HT-29 (cell line): ENCODE data around the gene SPON2. TPM values are rescaled to one million over a fixed set of nuclear protein-coding genes. Genes with fewer than 3 reads are reported as not detected.
A peak's percentile ranks its signal among the peaks of the same experiment; 100 is the strongest.

ENCODE experiments used
- DNase-seq: peaks from one replicate; pipeline ENCODE4 v3.0.0-alpha.2; 2015; ENCODE audit warnings: low spot score
- total RNA-seq: library from RNA; depleted of rRNA; stranded (reverse); fragments of >200 nt; shearing (Covaris generic); gene quantifications from 2 replicates; pipeline ENCODE4 v1.2.3, GENCODE V29; 2014

The SPON2 gene
- total RNA-seq, 1 experiment from 2014 or later = 2.9 TPM

GRCh38 chr4:1172971-1173757, 781 bp upstream of the SPON2 start:
- no peak for DNase-seq

GRCh38 chr4:1171311-1172227, 814 bp downstream of the SPON2 start:
- no peak for DNase-seq

- DNase-seq = no peak
These were observed 1.4 kb downstream of the SPON2 start for GRCh38 chr4:1170976-1171310.

GRCh38 chr4:1170156-1170975, 2.0 kb downstream of the SPON2 start:
- DNase-seq = no peak

- no peak for DNase-seq
These were observed 2.7 kb downstream of the SPON2 start for GRCh38 chr4:1169691-1170096.

GRCh38 chr4:1169171-1169671, 3.2 kb downstream of the SPON2 start:
- no peak for DNase-seq

GRCh38 chr4:1168191-1169101, 3.9 kb downstream of the SPON2 start:
- no peak for DNase-seq

- DNase-seq = peak; percentile 83
These were observed 5.0 kb downstream of the SPON2 start for GRCh38 chr4:1167244-1167949.

GRCh38 chr4:1166509-1167243, 5.7 kb downstream of the SPON2 start:
- DNase-seq = no peak

DNA sequence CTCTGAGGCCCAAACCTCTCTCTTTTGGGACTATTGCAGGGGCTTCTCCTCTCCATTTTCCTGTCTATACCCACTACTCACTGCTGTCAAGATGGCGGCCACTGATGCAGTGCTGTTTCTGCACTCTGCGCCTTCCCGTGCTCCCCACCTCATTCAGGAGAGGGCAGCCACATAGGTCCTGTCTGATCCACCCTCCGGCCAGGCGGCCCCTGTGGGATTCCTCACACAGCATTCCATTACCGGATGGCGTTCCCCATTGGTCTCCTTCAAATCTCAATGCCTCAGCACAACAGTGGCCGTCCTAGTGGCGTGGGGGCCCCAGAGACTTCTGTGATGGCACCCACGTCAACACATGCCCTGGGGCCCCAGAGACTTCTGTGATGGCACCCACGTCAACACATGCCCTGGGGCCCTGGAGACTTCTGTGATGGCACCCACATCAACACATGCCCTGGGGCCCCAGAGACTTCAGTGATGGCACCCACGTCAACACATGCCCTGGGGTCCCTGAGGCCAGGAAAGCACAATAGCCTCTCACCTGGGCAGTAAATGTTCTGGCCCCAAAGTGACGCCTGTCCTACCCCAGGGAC, 7.3 kb downstream of the SPON2 start:
- DNase-seq = no peak

DNA sequence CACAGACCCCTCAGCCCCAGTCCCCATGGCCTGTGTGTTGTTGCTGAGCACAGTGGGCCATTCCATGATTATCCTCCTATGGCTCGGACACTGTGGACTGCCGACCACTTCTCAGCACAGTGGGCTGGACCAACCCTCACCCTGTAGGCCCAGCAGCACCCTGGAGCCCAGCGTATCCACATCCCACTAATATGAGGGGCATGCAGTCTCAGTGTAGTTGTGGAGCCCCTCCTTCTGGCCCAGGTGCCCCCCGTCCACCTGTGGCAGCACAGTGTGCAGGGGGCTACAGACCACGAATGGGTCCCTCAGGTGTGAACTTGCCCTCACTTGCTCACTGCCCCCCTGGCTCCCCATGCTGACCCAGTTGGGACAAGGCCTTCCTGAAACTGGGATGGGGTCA, 7.9 kb downstream of the SPON2 start:
- no peak for DNase-seq

GRCh38 chr4:1164040-1164439, 8.3 kb downstream of the SPON2 start:
- no peak for DNase-seq

GRCh38 chr4:1160351-1160750, 12.0 kb downstream of the SPON2 start:
- DNase-seq = no peak

- no peak for DNase-seq
These were observed 16.3 kb downstream of the SPON2 start for GRCh38 chr4:1156069-1156468.

DNA sequence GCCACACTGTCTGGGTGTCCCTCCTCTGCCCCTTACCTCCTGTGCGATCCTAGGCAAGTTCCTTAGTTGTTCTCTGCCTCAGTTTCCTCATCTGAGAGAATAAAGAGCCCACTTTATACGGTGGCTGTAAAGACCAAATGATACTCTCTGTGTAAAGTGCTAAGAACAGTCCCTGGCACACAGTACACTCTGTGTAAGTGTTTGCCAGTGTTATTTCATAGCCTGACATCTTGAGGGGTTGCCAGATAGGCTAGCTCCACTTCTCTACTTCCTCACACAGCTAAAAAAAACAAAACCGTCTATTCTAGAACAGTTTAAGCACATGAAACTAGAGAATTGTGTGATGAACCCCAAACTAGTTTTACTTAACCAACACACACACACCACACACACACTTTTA, 17.1 kb downstream of the SPON2 start:
- DNase-seq = no peak

GRCh38 chr4:1154523-1155182, 17.7 kb downstream of the SPON2 start:
- DNase-seq = peak; percentile 70

DNA sequence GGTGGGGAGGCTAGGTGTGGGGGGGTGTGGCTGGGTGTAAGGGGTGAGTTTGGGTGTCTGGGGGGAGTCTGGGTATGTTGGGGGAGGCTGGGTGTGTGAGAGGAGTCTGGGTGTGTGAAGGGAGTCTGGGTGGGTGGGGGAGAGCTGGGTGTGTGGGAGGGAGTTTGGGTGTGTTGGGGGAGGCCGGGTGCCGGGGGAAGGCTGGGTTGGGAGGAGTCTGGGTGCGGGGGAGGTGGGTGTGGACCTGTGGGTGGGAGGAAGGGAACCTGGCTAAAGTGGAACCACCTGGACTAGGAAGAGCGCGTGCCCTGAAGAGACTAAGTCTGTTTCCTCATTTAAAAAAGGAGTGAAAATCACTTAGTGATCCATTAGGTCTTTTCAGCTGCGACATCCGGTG, 18.3 kb downstream of the SPON2 start:
- DNase-seq = no peak

- no peak for DNase-seq
These were observed 18.8 kb downstream of the SPON2 start for GRCh38 chr4:1153567-1154090.
